ENCODE measurements around the gene STAP2. TPM values are rescaled to one million over a fixed set of nuclear protein-coding genes. Genes with fewer than 3 reads are reported as not detected.
"Not testable (repeated sequence)": the region's sequence is repeated elsewhere in the genome, so short reads cannot be mapped to it uniquely, and the experiment has no call there.

The STAP2 gene
- total and polyA plus RNA-seq, 12 donors, result 0.56 to 9.1 (median 2.1) TPM

- no peaks in the 10 kb centered on the region for H3K36me3 ChIP-seq
- H3K4me3 ChIP-seq, result peak within 1 kb of the TSS in 9 of 10 donors; percentile 22 to 51 (median 44)
- H3K27ac ChIP-seq, result no peak within 1 kb of the TSS
- peaks cover 0 to 18% (median 13%) of the 10 kb centered on the region in 9 donors for H3K4me1 ChIP-seq
- intact Hi-C loops (cut with DNase I), result loop anchor here in 3 of 10 donors (10.0 kb wide), 3 partner anchors 46 to 246 kb away; no protein-coding TSS in a partner anchor
- peak in 2 of 8 donors; percentile 30 to 38 for ATAC-seq
- TF ChIP-seq CTCF (IDR thresholded peaks at IDR 0.05), result no peak
- H3K9me3 ChIP-seq, result no peaks in the 10 kb centered on the region
- DNase-seq, result no peak
- peaks cover 19 to 64% (median 54%) of the 10 kb centered on the region in 7 donors for H3K27me3 ChIP-seq
- WGBS, 2 donors, result 4 to 5% methylated on average over 28 to 44 of the region's 44 CpGs
These were observed 60.0 kb downstream of the STAP2 start, which contains the start of gene SHD for GRCh38 chr19:4278419-4279266. SHD (plus strand) TSS chr19:4279266; CDS start chr19:4280064, 798 bp downstream.

- DNase-seq, result no peak
- intact Hi-C loops (cut with DNase I), result loop anchor here in 3 of 10 donors (10.0 kb wide), 3 partner anchors 47 to 247 kb away; no protein-coding TSS in a partner anchor
- WGBS, 2 donors, result 24 to 37% methylated on average over 4 of the region's 4 CpGs
- Histone ChIP-seq H3K9me3 (no peaks in the 10 kb centered on the region), H3K36me3 (no peaks in the 10 kb centered on the region), H3K27ac (no peak overlapping the region), H3K4me3 (no peak overlapping the region), H3K4me1 (peaks cover 0 to 18% (median 13%) of the 10 kb centered on the region in 9 donors), H3K27me3 (peaks cover 19 to 59% (median 50%) of the 10 kb centered on the region in 7 donors)
- no peak for TF ChIP-seq CTCF (IDR thresholded peaks at IDR 0.05)
- no peak for ATAC-seq
These were observed 60.6 kb downstream of the STAP2 start for GRCh38 chr19:4278010-4278409.

GRCh38 chr19:4277191-4277696 is 61.4 kb downstream of the STAP2 start:
- peaks cover 0 to under 1% (median 0%) of the 10 kb centered on the region in 11 donors for H3K9me3 ChIP-seq
- peaks cover 0 to 6% (median 0%) of the 10 kb centered on the region in 9 donors for H3K36me3 ChIP-seq
- peaks cover 19 to 52% (median 42%) of the 10 kb centered on the region in 7 donors for H3K27me3 ChIP-seq
- ATAC-seq, result no peak
- H3K4me1 ChIP-seq, result peaks cover 0 to 18% (median 13%) of the 10 kb centered on the region in 9 donors
- H3K4me3 ChIP-seq, result no peak overlapping the region
- H3K27ac ChIP-seq, result no peak overlapping the region
- intact Hi-C loops (cut with DNase I), result loop anchor here in 3 of 10 donors (10.0 kb wide), 3 partner anchors 48 to 248 kb away; no protein-coding TSS in a partner anchor
- DNase-seq, result no peak
- WGBS, 2 donors, result 18 to 19% methylated on average over 16 of the region's 16 CpGs
- TF ChIP-seq CTCF (IDR thresholded peaks at IDR 0.05), result no peak

- H3K4me1 ChIP-seq, H3K4me3 ChIP-seq, DNase-seq, ATAC-seq, H3K9me3 ChIP-seq, H3K27ac ChIP-seq: not testable (repeated sequence)
- H3K36me3 ChIP-seq, result peaks cover 0 to 35% (median 6%) of the 10 kb centered on the region in 9 donors
- peaks cover 1 to 23% (median 13%) of the 10 kb centered on the region in 7 donors for H3K27me3 ChIP-seq
- WGBS, 2 donors, result 83 to 85% methylated on average over 6 of the region's 6 CpGs
- intact Hi-C loops (cut with DNase I), result loop anchor here in 4 of 10 donors (5.0 to 10.0 kb wide), 4 partner anchors 50 to 250 kb away; no protein-coding TSS in a partner anchor
These were observed 64.3 kb downstream of the STAP2 start for GRCh38 chr19:4274321-4274686.

Other genes starting within 250 kb of the STAP2 start
- 100 to 1,000 TPM in 5 of 10 donors, 10 to 100 TPM in 5; 91.5 to 155 (median 101) TPM for gene MAP2K2, start 214.7 kb downstream of the STAP2 start, total RNA-seq
- gene MAP2K2, start 214.7 kb downstream of the STAP2 start, polyA plus RNA-seq, result 100 to 1,000 TPM; 163 to 288 TPM
- not detected for gene CREB3L3, start 185.2 kb downstream of the STAP2 start, total RNA-seq
- gene CREB3L3, start 185.2 kb downstream of the STAP2 start, polyA plus RNA-seq, result under 1 TPM in 1 of 2 donors, not detected in 1; 0.01 TPM
- gene SIRT6, start 156.3 kb downstream of the STAP2 start, total RNA-seq, result 10 to 100 TPM in 8 of 10 donors, 1 to 10 TPM in 2; 7.9 to 14.6 (median 11.9) TPM
- 10 to 100 TPM; 24.1 to 26.9 TPM for gene SIRT6, start 156.3 kb downstream of the STAP2 start, polyA plus RNA-seq
- gene ANKRD24, start 156.1 kb downstream of the STAP2 start, total RNA-seq, result 1 to 10 TPM in 1 of 10 donors, under 1 TPM in 9; 0.12 to 1.0 (median 0.29) TPM
- under 1 TPM; 0.14 to 0.66 TPM for gene ANKRD24, start 156.1 kb downstream of the STAP2 start, polyA plus RNA-seq
- gene EBI3, start 109.3 kb downstream of the STAP2 start, total RNA-seq, result 1 to 10 TPM in 2 of 10 donors, under 1 TPM in 4, not detected in 4; 0.49 to 2.2 (median 0.81) TPM
- gene EBI3, start 109.3 kb downstream of the STAP2 start, polyA plus RNA-seq, result 1 to 10 TPM in 1 of 2 donors, under 1 TPM in 1; 0.73 to 2.4 TPM
- 10 to 100 TPM in 6 of 10 donors, 1 to 10 TPM in 4; 7.9 to 11.9 (median 10.4) TPM for gene YJU2, start 91.7 kb downstream of the STAP2 start, total RNA-seq
- gene YJU2, start 91.7 kb downstream of the STAP2 start, polyA plus RNA-seq, result 10 to 100 TPM; 29.2 to 32.8 TPM
- gene SHD, start 59.6 kb downstream of the STAP2 start, total RNA-seq, result under 1 TPM in 3 of 10 donors, not detected in 7; 0.17 to 0.37 (median 0.30) TPM
- gene SHD, start 59.6 kb downstream of the STAP2 start, polyA plus RNA-seq, result under 1 TPM in 1 of 2 donors, not detected in 1; 0.03 TPM
- under 1 TPM in 1 of 10 donors, not detected in 9; 0.35 TPM for gene TMIGD2, start 36.4 kb downstream of the STAP2 start, total RNA-seq
- under 1 TPM in 1 of 2 donors, not detected in 1; 0.07 TPM for gene TMIGD2, start 36.4 kb downstream of the STAP2 start, polyA plus RNA-seq
- gene FSD1, start 34.2 kb downstream of the STAP2 start, total RNA-seq, result under 1 TPM in 1 of 10 donors, not detected in 9; 0.25 TPM
- gene FSD1, start 34.2 kb downstream of the STAP2 start, polyA plus RNA-seq, result under 1 TPM in 1 of 2 donors, not detected in 1; 0.10 TPM
- 10 to 100 TPM; 18.7 to 26.6 (median 20.9) TPM for gene MPND, start 4.7 kb upstream of the STAP2 start, total RNA-seq
- gene MPND, start 4.7 kb upstream of the STAP2 start, polyA plus RNA-seq, result 10 to 100 TPM; 15.2 to 25.2 TPM
- 10 to 100 TPM; 13.1 to 33.4 (median 17.6) TPM for gene SH3GL1, start 61.7 kb upstream of the STAP2 start, total RNA-seq
- 10 to 100 TPM; 20.1 to 41.8 TPM for gene SH3GL1, start 61.7 kb upstream of the STAP2 start, polyA plus RNA-seq
- 1 to 10 TPM; 4.5 to 8.7 (median 6.6) TPM for gene CHAF1A, start 63.8 kb upstream of the STAP2 start, total RNA-seq
- gene CHAF1A, start 63.8 kb upstream of the STAP2 start, polyA plus RNA-seq, result 1 to 10 TPM; 4.2 to 4.4 TPM
- 100 to 1,000 TPM in 9 of 10 donors, 10 to 100 TPM in 1; 90.6 to 123 (median 104) TPM for gene UBXN6, start 119.0 kb upstream of the STAP2 start, total RNA-seq
- 100 to 1,000 TPM; 127 to 131 TPM for gene UBXN6, start 119.0 kb upstream of the STAP2 start, polyA plus RNA-seq
- gene HDGFL2, start 133.5 kb upstream of the STAP2 start, total RNA-seq, result 10 to 100 TPM; 20.5 to 39.0 (median 26.7) TPM
- gene HDGFL2, start 133.5 kb upstream of the STAP2 start, polyA plus RNA-seq, result 10 to 100 TPM; 32.9 to 40.9 TPM
- 100 to 1,000 TPM; 143 to 416 (median 198) TPM for gene PLIN4, start 179.7 kb upstream of the STAP2 start, total RNA-seq
- gene PLIN4, start 179.7 kb upstream of the STAP2 start, polyA plus RNA-seq, result 100 to 1,000 TPM in 1 of 2 donors, 10 to 100 TPM in 1; 42.0 to 225 TPM
- gene PLIN5, start 196.4 kb upstream of the STAP2 start, total RNA-seq, result 100 to 1,000 TPM in 1 of 10 donors, 10 to 100 TPM in 9; 33.6 to 144 (median 45.7) TPM
- gene PLIN5, start 196.4 kb upstream of the STAP2 start, polyA plus RNA-seq, result 100 to 1,000 TPM in 1 of 2 donors, 10 to 100 TPM in 1; 25.7 to 149 TPM
- 1 to 10 TPM in 1 of 10 donors, under 1 TPM in 9; 0.06 to 1.3 (median 0.31) TPM for gene LRG1, start 201.2 kb upstream of the STAP2 start, total RNA-seq
- gene LRG1, start 201.2 kb upstream of the STAP2 start, polyA plus RNA-seq, result under 1 TPM; 0.15 to 0.29 TPM
- 10 to 100 TPM in 4 of 10 donors, 1 to 10 TPM in 6; 3.4 to 27.9 (median 9.0) TPM for gene SEMA6B, start 220.9 kb upstream of the STAP2 start, total RNA-seq
- gene SEMA6B, start 220.9 kb upstream of the STAP2 start, polyA plus RNA-seq, result 10 to 100 TPM in 1 of 2 donors, 1 to 10 TPM in 1; 9.1 to 12.8 TPM

Data from heart right ventricle (tissue), 16 donors.